HG03469 (cell line): ENCODE measurements around the gene IFRD2.
"Not testable (repeated sequence)": the region's sequence is repeated elsewhere in the genome, so short reads cannot be mapped to it uniquely, and the experiment has no call there.

Experiments
- ATAC-seq: cut with Tn5 transposase; IDR thresholded peaks from one replicate; pipeline ENCODE4 v1.9.1; 2021; ENCODE audit warnings: mild to moderate bottlenecking, moderate library complexity, moderate number of reproducible peaks; ENCODE audit not compliant: unreplicated experiment

Gene IFRD2

GRCh38 chr3:50255251-50255615, 37.0 kb downstream of the IFRD2 start:
- ATAC-seq = no peak

GRCh38 chr3:50254577-50255250, 37.5 kb downstream of the IFRD2 start:
- ATAC-seq = no peak

GRCh38 chr3:50251220-50251619, 41.0 kb downstream of the IFRD2 start:
- ATAC-seq = no peak

GRCh38 chr3:50250514-50250913, 41.7 kb downstream of the IFRD2 start:
- ATAC-seq = no peak

GRCh38 chr3:50249457-50249856, 42.8 kb downstream of the IFRD2 start:
- ATAC-seq = no peak

- ATAC-seq = no peak
Observed at GRCh38 chr3:50248387-50248786, 43.8 kb downstream of the IFRD2 start.

- peak; percentile 50 for ATAC-seq
Observed at GRCh38 chr3:50246517-50246954, 45.7 kb downstream of the IFRD2 start.

GRCh38 chr3:50245831-50246516, 46.3 kb downstream of the IFRD2 start:
- peak; percentile 24 for ATAC-seq

GRCh38 chr3:50245251-50245745, 46.9 kb downstream of the IFRD2 start:
- ATAC-seq = no peak

DNA sequence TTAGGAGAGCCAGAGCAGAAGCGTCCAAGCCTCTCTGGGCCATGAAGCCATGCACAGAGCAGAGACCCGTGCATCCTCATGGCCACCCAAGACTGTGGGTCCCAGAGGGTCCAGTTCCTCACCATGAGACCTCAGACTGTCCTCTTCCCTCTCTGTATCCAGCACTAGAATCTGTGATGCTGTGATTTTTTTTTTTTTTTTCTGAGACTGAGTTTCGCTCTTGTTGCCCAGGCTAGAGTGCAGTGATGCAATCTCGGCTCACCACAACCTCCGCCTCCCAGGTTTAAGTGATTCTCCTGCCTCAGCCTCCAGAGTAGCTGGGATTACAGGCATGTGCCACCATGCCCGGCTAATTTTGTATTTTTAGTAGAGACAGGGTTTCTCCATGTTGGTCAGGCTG, 47.4 kb downstream of the IFRD2 start:
- ATAC-seq = not testable (repeated sequence)

- no peak for ATAC-seq
Observed at GRCh38 chr3:50243543-50243895, 48.7 kb downstream of the IFRD2 start.

- no peak for ATAC-seq
Observed at GRCh38 chr3:50242851-50243542, 49.2 kb downstream of the IFRD2 start.

DNA sequence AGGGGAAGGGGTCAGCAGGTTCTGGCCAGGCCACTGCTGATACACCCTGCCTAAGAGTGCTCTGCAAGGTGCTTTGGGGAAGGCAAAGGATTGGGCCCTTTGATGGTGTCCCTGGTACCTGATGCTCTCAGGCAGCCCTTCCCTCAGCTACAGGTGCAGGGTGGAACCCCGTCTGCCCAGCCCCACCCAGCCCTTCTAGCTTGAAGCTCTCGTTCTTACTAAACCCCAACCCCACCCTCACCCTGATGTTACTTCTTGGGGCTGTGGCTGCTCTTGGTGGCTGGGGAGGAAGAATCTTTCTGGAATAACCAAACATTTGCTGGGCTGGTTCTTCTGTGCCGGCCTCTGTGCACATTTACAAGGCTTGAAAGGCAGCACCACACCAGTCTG, 49.9 kb downstream of the IFRD2 start:
- no peak for ATAC-seq

DNA sequence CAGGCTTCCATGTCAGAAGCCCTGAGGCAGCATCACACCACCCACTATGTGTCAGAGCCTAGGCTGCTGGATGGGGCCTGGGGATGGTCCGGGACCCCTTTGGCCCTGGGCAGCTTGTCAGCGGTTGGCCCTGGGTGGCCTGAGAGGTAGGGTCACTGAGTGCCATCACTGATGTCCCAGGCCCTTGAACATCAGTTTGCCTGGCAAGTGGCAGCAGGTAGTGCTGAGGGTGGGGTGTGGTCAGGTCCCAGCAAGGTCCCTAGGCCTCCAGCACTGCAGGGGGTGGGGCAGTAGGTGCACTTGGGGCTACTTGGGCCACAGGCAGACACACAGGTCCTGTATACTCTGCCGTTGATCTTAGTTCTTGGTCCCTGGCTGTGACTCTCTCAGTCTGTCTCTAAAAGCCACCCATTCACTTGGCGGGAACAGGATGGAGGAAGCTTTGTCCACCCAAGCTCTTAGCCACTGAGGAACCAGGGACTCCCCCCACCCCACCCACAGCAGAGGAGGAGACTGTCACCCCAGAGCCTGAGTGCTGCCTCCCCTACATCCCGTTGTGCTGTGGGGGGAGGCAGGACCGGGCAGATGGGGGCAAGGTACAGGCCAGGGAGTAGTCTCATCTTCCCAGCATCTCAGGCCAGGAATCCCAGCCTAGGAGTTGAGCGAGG, 50.4 kb downstream of the IFRD2 start:
- no peak for ATAC-seq

- ATAC-seq = no peak
Observed at GRCh38 chr3:50241163-50241562, 51.1 kb downstream of the IFRD2 start.

DNA sequence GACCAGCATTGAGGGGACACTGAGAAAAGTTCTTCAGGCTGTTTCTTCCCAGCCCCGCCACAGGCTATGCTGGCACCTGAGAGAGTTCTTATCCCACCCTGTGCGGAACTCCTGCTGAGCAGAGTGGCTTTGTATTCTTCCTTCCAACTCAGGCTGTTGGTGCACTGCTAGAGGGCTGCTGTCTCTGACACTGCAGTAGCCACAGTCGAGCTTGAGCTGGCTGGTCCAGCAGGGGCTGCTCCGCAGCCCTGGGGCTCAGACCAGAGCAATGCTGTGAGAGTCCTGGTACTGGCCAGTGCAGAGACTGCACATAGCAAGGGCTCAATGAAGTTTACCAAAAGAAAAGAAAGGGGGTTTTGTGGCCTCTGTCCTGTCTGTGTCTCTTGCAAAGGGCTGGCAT, 52.6 kb downstream of the IFRD2 start:
- ATAC-seq = no peak

- ATAC-seq = no peak
Observed at GRCh38 chr3:50238549-50239026, 53.6 kb downstream of the IFRD2 start.

- peak; percentile 25 for ATAC-seq
Observed at GRCh38 chr3:50237754-50238548, 54.3 kb downstream of the IFRD2 start.
